CD4-positive, alpha-beta memory T cell (primary cell): ENCODE measurements around the gene MAZ. TPM values are rescaled to one million over a fixed set of nuclear protein-coding genes. Genes with fewer than 3 reads are reported as not detected.
"Not testable (repeated sequence)": the region's sequence is repeated elsewhere in the genome, so short reads cannot be mapped to it uniquely, and the experiment has no call there.

Experiments
- CTCF ChIA-PET: fragments of 350-600 bp; sonication (Branson Sonifier 250); formaldehyde crosslinking; loops from one replicate; lab custom pipeline; 2021; ENCODE audit warnings: inconsistent platforms; ENCODE audit not compliant: partially characterized antibody; lab: Charles Lee
- POLR2A ChIA-PET: fragments of 350-600 bp; sonication (Branson Sonifier 250); formaldehyde crosslinking; loops from one replicate; lab custom pipeline; 2021; ENCODE audit not compliant: partially characterized antibody; lab: Charles Lee
- DNase-seq, 5 donors: peaks; one replicate each; pipeline versions ENCODE4 v3.0.0 to v3.0.0-alpha.2; 2020 to 2022; ENCODE audit warnings: mixed read lengths in 1 of 5
- H3K27ac ChIP-seq: one replicate; pipeline ENCODE4 v1.7.0; 2013; ENCODE audit warnings: low read depth, low read length
- H3K27me3 ChIP-seq: 2 replicates; pipeline ENCODE4 v1.7.0; 2013; ENCODE audit warnings: mild to moderate bottlenecking, low read length, moderate library complexity; ENCODE audit not compliant: insufficient read depth
- H3K36me3 ChIP-seq: 2 replicates; pipeline ENCODE4 v1.7.0; 2013; ENCODE audit warnings: mild to moderate bottlenecking, low read length, moderate library complexity; ENCODE audit not compliant: insufficient read depth
- H3K4me1 ChIP-seq: 2 replicates; pipeline ENCODE4 v1.7.0; 2013; ENCODE audit warnings: mild to moderate bottlenecking, low read length, moderate library complexity; ENCODE audit not compliant: insufficient read depth
- H3K4me3 ChIP-seq, 2 donors: one replicate each; pipeline ENCODE4 v1.7.0; 2013; ENCODE audit warnings: low read length in 2 of 2, mild to moderate bottlenecking in 1 of 2
- H3K9me3 ChIP-seq, 2 donors: one replicate each; pipeline ENCODE4 v1.7.0; 2013; ENCODE audit warnings: low read length in 2 of 2, control low read depth in 1 of 2; ENCODE audit not compliant: control insufficient read depth in 1 of 2
- H3K27ac Mint-ChIP-seq, 7 donors: one replicate each; pipeline ENCODE4 v1.8.0; 2020 to 2021; ENCODE audit warnings: mixed read lengths in 7 of 7, mild to moderate bottlenecking in 6 of 7, inconsistent platforms in 3 of 7, moderate library complexity in 3 of 7
- H3K27me3 Mint-ChIP-seq, 2 donors: one replicate each; pipeline ENCODE4 v1.8.0; 2020 to 2021; ENCODE audit warnings: mixed read lengths in 2 of 2
- H3K36me3 Mint-ChIP-seq, 2 donors: one replicate each; pipeline ENCODE4 v1.8.0; 2020 to 2021; ENCODE audit warnings: mixed read lengths in 2 of 2, inconsistent platforms in 1 of 2, mild to moderate bottlenecking in 1 of 2
- H3K4me1 Mint-ChIP-seq, 4 donors: one replicate each; pipeline ENCODE4 v1.8.0; 2020 to 2021; ENCODE audit warnings: mixed read lengths in 4 of 4, mild to moderate bottlenecking in 1 of 4
- H3K4me3 Mint-ChIP-seq, 8 donors: one replicate each; pipeline ENCODE4 v1.8.0; 2020 to 2021; ENCODE audit warnings: mixed read lengths in 8 of 8, mild to moderate bottlenecking in 7 of 8, moderate library complexity in 6 of 8, inconsistent platforms in 3 of 8
- H3K9me3 Mint-ChIP-seq, 8 donors: one replicate each; pipeline ENCODE4 v1.8.0; 2020 to 2021; ENCODE audit warnings: mixed read lengths in 8 of 8, mild to moderate bottlenecking in 5 of 8, inconsistent platforms in 3 of 8, moderate library complexity in 1 of 8
- intact Hi-C: fragments of 100-400 bp; cut with micrococcal nuclease; formaldehyde crosslinking; loops from one replicate; pipeline ENCODE4 v1.15.1; 2023
- polyA plus RNA-seq, 2 donors: library from polyadenylated mRNA; unstranded; fragments of 300-500 nt; fragmentation: Illumina TruSeq; gene quantifications; one replicate each; pipeline ENCODE4 v1.2.3, GENCODE V29; 2021
- total RNA-seq, 2 experiments: library from RNA; stranded (reverse); gene quantifications; one replicate each; pipeline ENCODE4 v1.2.3, GENCODE V29; 2021

MAZ gene
- total and polyA plus RNA-seq, 4 experiments from 2014 or later: 40.3 to 264 (median 164) TPM

GRCh38 chr16:29831490-29831889, 25.2 kb downstream of the MAZ start:
- DNase-seq: peak in 1 of 5 donors; percentile 2
- Histone ChIP-seq H3K27ac (no peak overlapping the region), H3K4me3 (no peak overlapping the region), H3K27me3 (no peaks in the 10 kb centered on the region), H3K9me3 (no peaks in the 10 kb centered on the region), H3K4me1 (peaks cover 40% of the 10 kb centered on the region), H3K36me3 (peaks cover 42% of the 10 kb centered on the region)
- peaks cover 18 to 46% (median 25%) of the 10 kb centered on the region in 4 donors for H3K4me1 Mint-ChIP-seq
- ChIA-PET CTCF (no interaction called here), POLR2A (no interaction called here)
- H3K9me3 Mint-ChIP-seq: no peaks in the 10 kb centered on the region
- peak overlapping the region in 4 of 7 donors; percentile 44 to 80 (median 76) for H3K27ac Mint-ChIP-seq
- no peaks in the 10 kb centered on the region for H3K27me3 Mint-ChIP-seq
- no peak overlapping the region for H3K4me3 Mint-ChIP-seq
- intact Hi-C loops: no loop called here
- peaks cover 25 to 41% of the 10 kb centered on the region in 2 donors for H3K36me3 Mint-ChIP-seq

- H3K27me3 ChIP-seq, DNase-seq, H3K9me3 Mint-ChIP-seq, intact Hi-C loops, H3K4me3 ChIP-seq, H3K4me3 Mint-ChIP-seq, H3K27ac ChIP-seq, H3K27me3 Mint-ChIP-seq, H3K9me3 ChIP-seq: not testable (repeated sequence)
- Mint-ChIP-seq H3K4me1 (peaks cover 8 to 34% (median 14%) of the 10 kb centered on the region in 4 donors), H3K36me3 (peaks cover 35 to 52% of the 10 kb centered on the region in 2 donors), H3K27ac (peak overlapping the region in 1 of 7 donors; percentile 84)
- H3K4me1 ChIP-seq: peaks cover 23% of the 10 kb centered on the region
- POLR2A ChIA-PET: interaction anchor here (0.6 to 3.4 kb wide), 4 partner anchors 9 to 94 kb away, joined by 4 to 11 read pairs (median 5); no protein-coding TSS in a partner anchor
- peaks cover 52% of the 10 kb centered on the region for H3K36me3 ChIP-seq
- CTCF ChIA-PET: interaction anchor here (0.9 to 1.7 kb wide), 4 partner anchors 15 to 133 kb away, joined by 3 to 4 read pairs (median 3); partner anchors contain the start of gene PAGR1
These were observed 26.9 kb downstream of the MAZ start for GRCh38 chr16:29833219-29833618.

GRCh38 chr16:29834079-29834478, 27.8 kb downstream of the MAZ start:
- peaks cover 59% of the 10 kb centered on the region for H3K36me3 ChIP-seq
- no peaks in the 10 kb centered on the region for H3K27me3 Mint-ChIP-seq
- H3K36me3 Mint-ChIP-seq: peaks cover 37 to 60% of the 10 kb centered on the region in 2 donors
- H3K4me1 ChIP-seq: peaks cover 14% of the 10 kb centered on the region
- no peak overlapping the region for H3K4me3 ChIP-seq
- peaks cover 8 to 26% (median 14%) of the 10 kb centered on the region in 4 donors for H3K4me1 Mint-ChIP-seq
- no peak overlapping the region for H3K27ac ChIP-seq
- ChIA-PET POLR2A (interaction anchor here (0.6 to 3.4 kb wide), 5 partner anchors 13 to 631 kb away, joined by 4 to 11 read pairs (median 5); no protein-coding TSS in a partner anchor), CTCF (interaction anchor here (0.7 to 1.5 kb wide), 4 partner anchors 11 to 133 kb away, joined by 3 to 11 read pairs (median 4); no protein-coding TSS in a partner anchor)
- peak overlapping the region in 3 of 7 donors; percentile 42 to 70 (median 65) for H3K27ac Mint-ChIP-seq
- no peaks in the 10 kb centered on the region for H3K27me3 ChIP-seq
- peak in 1 of 5 donors; percentile 17 for DNase-seq
- intact Hi-C loops: no loop called here
- no peak overlapping the region for H3K4me3 Mint-ChIP-seq
- no peaks in the 10 kb centered on the region for H3K9me3 Mint-ChIP-seq
- no peaks in the 10 kb centered on the region for H3K9me3 ChIP-seq

- H3K9me3 Mint-ChIP-seq: no peaks in the 10 kb centered on the region
- ChIA-PET POLR2A (interaction anchor here (0.7 to 3.4 kb wide), 2 partner anchors 12 to 75 kb away, joined by 3 to 11 read pairs; no protein-coding TSS in a partner anchor), CTCF (interaction anchor here (0.7 kb wide), 1 partner anchor 35 kb away, joined by 3 read pairs; no protein-coding TSS in a partner anchor)
- Histone ChIP-seq H3K4me1 (peaks cover under 1% of the 10 kb centered on the region), H3K4me3 (no peak overlapping the region), H3K27me3 (no peaks in the 10 kb centered on the region), H3K27ac (no peak overlapping the region), H3K9me3 (no peaks in the 10 kb centered on the region), H3K36me3 (peaks cover 60% of the 10 kb centered on the region)
- H3K27ac Mint-ChIP-seq: peak overlapping the region in 2 of 7 donors; percentile 79
- no peak for DNase-seq
- intact Hi-C loops: no loop called here
- no peak overlapping the region for H3K4me3 Mint-ChIP-seq
- peaks cover under 1 to 9% (median 6%) of the 10 kb centered on the region in 4 donors for H3K4me1 Mint-ChIP-seq
- peaks cover 41 to 69% of the 10 kb centered on the region in 2 donors for H3K36me3 Mint-ChIP-seq
- H3K27me3 Mint-ChIP-seq: no peaks in the 10 kb centered on the region
These were observed 29.6 kb downstream of the MAZ start for GRCh38 chr16:29835926-29836325.

GRCh38 chr16:29836623-29837022, 30.3 kb downstream of the MAZ start:
- no peak overlapping the region for H3K27ac Mint-ChIP-seq

GRCh38 chr16:29837841-29838240, 31.5 kb downstream of the MAZ start:
- intact Hi-C loops: no loop called here
- Mint-ChIP-seq H3K4me1 (peaks cover 0 to 3% (median under 1%) of the 10 kb centered on the region in 4 donors), H3K4me3 (no peak overlapping the region), H3K27me3 (no peaks in the 10 kb centered on the region), H3K27ac (no peak overlapping the region), H3K36me3 (peaks cover 40 to 67% of the 10 kb centered on the region in 2 donors), H3K9me3 (no peaks in the 10 kb centered on the region)
- no peak for DNase-seq
- Histone ChIP-seq H3K9me3 (no peaks in the 10 kb centered on the region), H3K27ac (no peak overlapping the region), H3K36me3 (peaks cover 68% of the 10 kb centered on the region), H3K27me3 (no peaks in the 10 kb centered on the region), H3K4me3 (no peak overlapping the region), H3K4me1 (no peaks in the 10 kb centered on the region)
- ChIA-PET CTCF (interaction anchor here (1.0 to 3.1 kb wide), 2 partner anchors 8 to 11 kb away, joined by 3 to 18 read pairs; no protein-coding TSS in a partner anchor), POLR2A (interaction anchor here (0.6 to 1.5 kb wide), 3 partner anchors 10 to 30 kb away, joined by 3 to 9 read pairs (median 3); no protein-coding TSS in a partner anchor)

More at GRCh38 chr16:29836623-29837022, 30.3 kb downstream of the MAZ start:
- peaks cover 0 to 7% (median 5%) of the 10 kb centered on the region in 4 donors for H3K4me1 Mint-ChIP-seq
- POLR2A ChIA-PET: interaction anchor here (0.6 kb wide), 1 partner anchor 98 kb away, joined by 3 read pairs; no protein-coding TSS in a partner anchor
- H3K27me3 Mint-ChIP-seq: no peaks in the 10 kb centered on the region
- H3K27me3 ChIP-seq: no peaks in the 10 kb centered on the region
- no peak overlapping the region for H3K4me3 ChIP-seq
- H3K4me3 Mint-ChIP-seq: no peak overlapping the region
- peaks cover 62% of the 10 kb centered on the region for H3K36me3 ChIP-seq
- intact Hi-C loops: no loop called here
- peaks cover 41 to 65% of the 10 kb centered on the region in 2 donors for H3K36me3 Mint-ChIP-seq
- H3K9me3 Mint-ChIP-seq: no peaks in the 10 kb centered on the region
- no peaks in the 10 kb centered on the region for H3K9me3 ChIP-seq
- no peaks in the 10 kb centered on the region for H3K4me1 ChIP-seq
- CTCF ChIA-PET: interaction anchor here (0.6 to 0.7 kb wide), 2 partner anchors 10 to 36 kb away, joined by 3 read pairs; no protein-coding TSS in a partner anchor
- peak in 1 of 5 donors; percentile 9 for DNase-seq
- H3K27ac ChIP-seq: no peak overlapping the region

GRCh38 chr16:29839822-29840221, 33.5 kb downstream of the MAZ start:
- no peak for DNase-seq
- peaks cover 37 to 73% of the 10 kb centered on the region in 2 donors for H3K36me3 Mint-ChIP-seq
- H3K4me3 Mint-ChIP-seq: no peak overlapping the region
- H3K27me3 ChIP-seq: no peaks in the 10 kb centered on the region
- ChIA-PET POLR2A (interaction anchor here (1.0 to 1.2 kb wide), 2 partner anchors 9 to 18 kb away, joined by 3 read pairs; no protein-coding TSS in a partner anchor), CTCF (interaction anchor here (0.9 to 3.1 kb wide), 4 partner anchors 9 to 140 kb away, joined by 4 to 18 read pairs (median 4); partner anchors contain the start of gene MVP)
- H3K4me3 ChIP-seq: no peak overlapping the region
- H3K4me1 ChIP-seq: no peaks in the 10 kb centered on the region
- no peak overlapping the region for H3K27ac ChIP-seq
- H3K27me3 Mint-ChIP-seq: no peaks in the 10 kb centered on the region
- H3K27ac Mint-ChIP-seq: no peak overlapping the region
- intact Hi-C loops: no loop called here
- peaks cover 70% of the 10 kb centered on the region for H3K36me3 ChIP-seq
- H3K9me3 Mint-ChIP-seq: no peaks in the 10 kb centered on the region
- peaks cover 0 to 3% (median 0%) of the 10 kb centered on the region in 4 donors for H3K4me1 Mint-ChIP-seq
- H3K9me3 ChIP-seq: no peaks in the 10 kb centered on the region
